ENCODE data around the gene ADAMTS6. TPM values are rescaled to one million over a fixed set of nuclear protein-coding genes. Genes with fewer than 3 reads are reported as not detected.

The ADAMTS6 gene
- total RNA-seq, 1 donor from 2014 or later, result 21.5 TPM

DNA sequence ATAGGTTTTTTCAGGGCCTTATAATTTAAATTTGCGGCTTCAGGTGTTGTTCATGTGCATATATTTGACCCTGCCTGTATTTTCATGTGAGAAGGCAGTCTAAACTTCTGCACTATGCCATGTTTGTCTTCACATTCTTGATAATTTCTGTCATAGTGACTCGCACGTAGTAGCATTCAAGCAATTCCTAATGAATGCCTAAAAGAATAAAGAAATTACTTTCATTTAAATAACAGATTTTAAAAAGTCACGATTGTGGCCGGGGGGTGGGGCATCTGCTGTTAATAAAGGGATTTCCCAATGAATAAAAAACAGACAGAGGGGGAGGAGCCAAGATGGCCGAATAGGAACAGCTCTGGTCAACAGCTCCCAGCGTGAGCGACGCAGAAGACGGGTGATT, 318.0 kb downstream of the ADAMTS6 start:
- Mint-ChIP-seq H3K9me3 (ENCODE audit: low read depth) (peaks cover 3% of the 10 kb centered on the region), H3K27ac (ENCODE audit: unreplicated experiment) (peak overlapping the region; percentile 73), H3K4me3 (ENCODE audit: unreplicated experiment) (no peak overlapping the region), H3K27me3 (ENCODE audit: low read depth) (no peaks in the 10 kb centered on the region), H3K36me3 (ENCODE audit: low read depth) (peaks cover 8% of the 10 kb centered on the region), H3K4me1 (ENCODE audit: low read depth) (peaks cover 28% of the 10 kb centered on the region)
- DNase-seq (ENCODE audit: low spot score), result no peak
- TF ChIP-seq, protein P1, sequence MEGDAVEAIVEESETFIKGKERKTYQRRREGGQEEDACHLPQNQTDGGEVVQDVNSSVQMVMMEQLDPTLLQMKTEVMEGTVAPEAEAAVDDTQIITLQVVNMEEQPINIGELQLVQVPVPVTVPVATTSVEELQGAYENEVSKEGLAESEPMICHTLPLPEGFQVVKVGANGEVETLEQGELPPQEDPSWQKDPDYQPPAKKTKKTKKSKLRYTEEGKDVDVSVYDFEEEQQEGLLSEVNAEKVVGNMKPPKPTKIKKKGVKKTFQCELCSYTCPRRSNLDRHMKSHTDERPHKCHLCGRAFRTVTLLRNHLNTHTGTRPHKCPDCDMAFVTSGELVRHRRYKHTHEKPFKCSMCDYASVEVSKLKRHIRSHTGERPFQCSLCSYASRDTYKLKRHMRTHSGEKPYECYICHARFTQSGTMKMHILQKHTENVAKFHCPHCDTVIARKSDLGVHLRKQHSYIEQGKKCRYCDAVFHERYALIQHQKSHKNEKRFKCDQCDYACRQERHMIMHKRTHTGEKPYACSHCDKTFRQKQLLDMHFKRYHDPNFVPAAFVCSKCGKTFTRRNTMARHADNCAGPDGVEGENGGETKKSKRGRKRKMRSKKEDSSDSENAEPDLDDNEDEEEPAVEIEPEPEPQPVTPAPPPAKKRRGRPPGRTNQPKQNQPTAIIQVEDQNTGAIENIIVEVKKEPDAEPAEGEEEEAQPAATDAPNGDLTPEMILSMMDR (IDR thresholded peaks at IDR 0.05), result no peak

DNA sequence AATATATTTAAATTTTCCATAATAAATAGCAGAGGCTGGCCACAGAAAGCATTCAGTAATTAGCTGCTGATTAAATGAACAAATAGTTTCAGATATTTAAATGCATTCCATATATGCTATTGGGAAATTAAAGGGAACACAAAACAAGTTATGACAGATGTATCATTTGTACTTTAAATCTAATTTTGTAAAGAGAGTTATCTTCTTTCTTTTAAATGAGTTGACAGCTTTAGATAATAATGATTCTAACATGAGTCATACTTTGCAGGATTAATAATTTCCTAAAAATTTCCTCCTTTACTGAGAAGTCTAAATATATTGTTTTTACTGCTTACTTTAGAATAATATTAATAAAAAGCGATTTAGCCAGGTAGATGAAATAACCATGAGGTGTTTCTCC, 320.1 kb downstream of the ADAMTS6 start:
- no peak overlapping the region for H3K4me3 Mint-ChIP-seq (ENCODE audit: unreplicated experiment)
- peaks cover 8% of the 10 kb centered on the region for H3K36me3 Mint-ChIP-seq (ENCODE audit: low read depth)
- no peak overlapping the region for H3K27ac Mint-ChIP-seq (ENCODE audit: unreplicated experiment)
- TF ChIP-seq, protein P1 (IDR thresholded peaks at IDR 0.05), result no peak
- peaks cover 3% of the 10 kb centered on the region for H3K9me3 Mint-ChIP-seq (ENCODE audit: low read depth)
- no peak for DNase-seq (ENCODE audit: low spot score)
- no peaks in the 10 kb centered on the region for H3K27me3 Mint-ChIP-seq (ENCODE audit: low read depth)
- H3K4me1 Mint-ChIP-seq (ENCODE audit: low read depth), result peaks cover 41% of the 10 kb centered on the region

DNA sequence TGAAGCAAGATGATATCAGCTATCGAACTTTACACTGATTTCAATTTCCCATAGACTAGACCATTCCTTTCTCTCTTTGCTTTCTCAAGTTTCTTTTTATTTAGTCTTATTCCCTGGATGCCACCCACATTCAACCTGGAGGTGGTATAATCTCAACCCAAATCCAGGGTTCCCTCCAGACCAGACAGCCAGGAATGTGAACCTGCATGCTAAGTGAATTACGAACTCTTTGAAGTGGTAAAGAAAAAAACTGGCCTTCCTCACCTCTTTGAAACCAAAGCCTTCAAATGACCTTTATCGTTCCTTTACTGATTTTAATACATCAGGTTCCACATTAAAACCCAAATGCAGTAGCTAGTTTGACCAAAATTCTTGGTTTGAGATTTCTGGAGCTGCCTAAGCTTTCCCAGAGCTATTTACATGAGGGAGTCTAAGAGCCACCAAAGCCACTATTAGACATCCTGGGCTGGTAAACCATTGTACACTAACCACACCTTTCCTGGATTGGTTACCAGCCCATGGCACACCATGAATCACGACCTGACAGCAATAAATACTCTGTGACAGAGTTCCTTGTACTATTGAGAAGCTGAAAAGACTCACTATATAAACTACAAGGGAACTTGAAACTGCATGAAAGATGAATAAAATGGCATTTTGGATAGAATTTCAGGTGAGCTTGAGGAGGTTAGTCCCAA, 323.7 kb downstream of the ADAMTS6 start:
- H3K9me3 Mint-ChIP-seq (ENCODE audit: low read depth), result no peaks in the 10 kb centered on the region
- peaks cover 37% of the 10 kb centered on the region for H3K4me1 Mint-ChIP-seq (ENCODE audit: low read depth)
- TF ChIP-seq, protein P1 (IDR thresholded peaks at IDR 0.05), result no peak
- H3K27me3 Mint-ChIP-seq (ENCODE audit: low read depth), result no peaks in the 10 kb centered on the region
- no peak overlapping the region for H3K4me3 Mint-ChIP-seq (ENCODE audit: unreplicated experiment)
- no peak for DNase-seq (ENCODE audit: low spot score)
- peak overlapping the region; percentile 37 for H3K27ac Mint-ChIP-seq (ENCODE audit: unreplicated experiment)
- H3K36me3 Mint-ChIP-seq (ENCODE audit: low read depth), result peaks cover 6% of the 10 kb centered on the region

DNA sequence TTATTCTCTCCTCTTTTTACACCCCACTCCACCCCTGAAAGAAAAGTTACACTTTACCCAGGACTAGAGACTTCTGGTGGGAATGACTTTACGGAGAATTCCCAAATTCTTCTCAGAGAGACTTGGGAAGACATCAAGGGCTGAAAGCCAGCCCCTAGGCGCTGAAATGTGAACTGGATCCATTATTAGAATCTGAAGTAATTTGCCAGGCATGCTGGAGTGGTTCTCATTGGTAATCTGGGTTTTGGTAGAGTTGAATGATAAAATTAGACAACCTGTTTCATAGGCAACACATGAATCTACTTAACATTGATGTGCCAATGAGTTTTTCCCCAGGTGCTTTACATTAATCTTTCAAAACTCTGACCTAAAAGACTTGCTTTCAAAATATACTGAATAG, 324.8 kb downstream of the ADAMTS6 start:
- DNase-seq (ENCODE audit: low spot score), result no peak
- H3K9me3 Mint-ChIP-seq (ENCODE audit: low read depth), result no peaks in the 10 kb centered on the region
- peaks cover 6% of the 10 kb centered on the region for H3K36me3 Mint-ChIP-seq (ENCODE audit: low read depth)
- H3K4me1 Mint-ChIP-seq (ENCODE audit: low read depth), result peaks cover 32% of the 10 kb centered on the region
- no peaks in the 10 kb centered on the region for H3K27me3 Mint-ChIP-seq (ENCODE audit: low read depth)
- no peak overlapping the region for H3K4me3 Mint-ChIP-seq (ENCODE audit: unreplicated experiment)
- no peak overlapping the region for H3K27ac Mint-ChIP-seq (ENCODE audit: unreplicated experiment)
- TF ChIP-seq, protein P1 (IDR thresholded peaks at IDR 0.05), result no peak

DNA sequence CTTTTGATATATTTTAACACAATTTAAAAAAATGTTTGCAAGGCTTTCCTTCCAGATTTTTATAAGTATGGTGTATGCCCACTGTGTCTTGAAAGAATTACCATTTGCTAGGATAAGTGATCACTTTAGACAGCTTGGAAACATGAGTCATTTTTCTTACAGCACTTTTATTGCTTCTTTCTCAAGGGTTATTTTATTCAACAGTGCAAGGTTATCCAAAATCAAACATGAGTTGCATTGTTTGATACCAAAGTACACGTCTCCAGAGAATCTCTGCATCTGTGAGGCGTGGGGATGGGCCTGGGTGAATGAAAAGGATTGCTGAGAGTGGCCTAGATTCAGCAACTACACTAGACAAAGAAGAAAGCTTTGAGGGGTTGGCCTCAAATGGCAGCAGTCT, 329.6 kb downstream of the ADAMTS6 start:
- Mint-ChIP-seq H3K9me3 (ENCODE audit: low read depth) (no peaks in the 10 kb centered on the region), H3K4me1 (ENCODE audit: low read depth) (peaks cover 3% of the 10 kb centered on the region), H3K27me3 (ENCODE audit: low read depth) (no peaks in the 10 kb centered on the region), H3K4me3 (ENCODE audit: unreplicated experiment) (no peak overlapping the region), H3K36me3 (ENCODE audit: low read depth) (peaks cover 6% of the 10 kb centered on the region), H3K27ac (ENCODE audit: unreplicated experiment) (no peak overlapping the region)
- TF ChIP-seq, protein P1 (IDR thresholded peaks at IDR 0.05), result no peak
- no peak for DNase-seq (ENCODE audit: low spot score)
